SW480 (cell line): ENCODE results near the gene MICAL3.

Experiments used
- DNase-seq: peaks from one replicate; pipeline ENCODE4 v3.0.0-alpha.2; 2016; ENCODE audit warnings: low spot score

Gene MICAL3

GRCh38 chr22:17973217-17973616 is 51.1 kb downstream of the MICAL3 start:
- DNase-seq: no peak

GRCh38 chr22:17972385-17973191 is 51.8 kb downstream of the MICAL3 start:
- DNase-seq: no peak

GRCh38 chr22:17971711-17972110 is 52.6 kb downstream of the MICAL3 start:
- DNase-seq: no peak

GRCh38 chr22:17970201-17970708 is 54.1 kb downstream of the MICAL3 start:
- no peak for DNase-seq

- no peak for DNase-seq
Observed at GRCh38 chr22:17969701-17970113, 54.7 kb downstream of the MICAL3 start.

- DNase-seq: no peak
Observed at GRCh38 chr22:17968126-17968525, 56.2 kb downstream of the MICAL3 start.

GRCh38 chr22:17966403-17966717 is 58.0 kb downstream of the MICAL3 start:
- no peak for DNase-seq

- no peak for DNase-seq
Observed at GRCh38 chr22:17965538-17966402, 58.6 kb downstream of the MICAL3 start.

- DNase-seq: no peak
Observed at GRCh38 chr22:17964643-17965042, 59.7 kb downstream of the MICAL3 start.

GRCh38 chr22:17964156-17964555 is 60.2 kb downstream of the MICAL3 start:
- no peak for DNase-seq

- no peak for DNase-seq
Observed at GRCh38 chr22:17963015-17963414, 61.3 kb downstream of the MICAL3 start.

- no peak for DNase-seq
Observed at GRCh38 chr22:17962168-17962567, 62.2 kb downstream of the MICAL3 start.

- no peak for DNase-seq
Observed at GRCh38 chr22:17961446-17961729, 63.0 kb downstream of the MICAL3 start.

GRCh38 chr22:17960695-17961445 is 63.5 kb downstream of the MICAL3 start:
- DNase-seq: no peak

GRCh38 chr22:17960011-17960410 is 64.3 kb downstream of the MICAL3 start:
- no peak for DNase-seq

- DNase-seq: no peak
Observed at GRCh38 chr22:17958166-17958565, 66.2 kb downstream of the MICAL3 start.

- no peak for DNase-seq
Observed at GRCh38 chr22:17957693-17958092, 66.7 kb downstream of the MICAL3 start.

- no peak for DNase-seq
Observed at GRCh38 chr22:17957204-17957603, 67.2 kb downstream of the MICAL3 start.

- DNase-seq: no peak
Observed at GRCh38 chr22:17956630-17957029, 67.7 kb downstream of the MICAL3 start.

GRCh38 chr22:17955590-17956379 is 68.6 kb downstream of the MICAL3 start:
- no peak for DNase-seq

- no peak for DNase-seq
Observed at GRCh38 chr22:17954860-17955587, 69.3 kb downstream of the MICAL3 start.
